Endothelial cell of hepatic sinusoid (primary cell): ENCODE measurements around the gene MAGEF1.

ENCODE experiments used
- in situ Hi-C: cut with HindIII; loops from 2 replicates; pipeline ENCODE4 v1.10.0; 2017; ENCODE audit warnings: low sequenced_read_pairs

The MAGEF1 gene

GRCh38 chr3:184674626-184675025 lies 37.2 kb downstream of the MAGEF1 start:
- in situ Hi-C loops, result loop anchor here (5.0 kb wide), 1 partner anchor 93 kb away; no protein-coding TSS in a partner anchor

GRCh38 chr3:184672977-184673870 lies 38.6 kb downstream of the MAGEF1 start:
- in situ Hi-C loops, result no loop called here

GRCh38 chr3:184672335-184672734 lies 39.5 kb downstream of the MAGEF1 start:
- in situ Hi-C loops, result no loop called here

- in situ Hi-C loops, result no loop called here
Measured at GRCh38 chr3:184670091-184670602, 41.7 kb downstream of the MAGEF1 start.

GRCh38 chr3:184669578-184669977 lies 42.3 kb downstream of the MAGEF1 start:
- in situ Hi-C loops, result no loop called here

- in situ Hi-C loops, result no loop called here
Measured at GRCh38 chr3:184666442-184666841, 45.4 kb downstream of the MAGEF1 start.

GRCh38 chr3:184665101-184665500 lies 46.8 kb downstream of the MAGEF1 start:
- in situ Hi-C loops, result no loop called here

GRCh38 chr3:184663756-184664155 lies 48.1 kb downstream of the MAGEF1 start:
- in situ Hi-C loops, result no loop called here

- in situ Hi-C loops, result no loop called here
Measured at GRCh38 chr3:184663356-184663755, 48.5 kb downstream of the MAGEF1 start.

GRCh38 chr3:184662187-184662586 lies 49.7 kb downstream of the MAGEF1 start:
- in situ Hi-C loops, result no loop called here

GRCh38 chr3:184660931-184661330 lies 50.9 kb downstream of the MAGEF1 start:
- in situ Hi-C loops, result no loop called here
